Epithelial cell of esophagus (primary cell): ENCODE results near the gene SPN.

Source experiments
- DNase-seq: peaks from one replicate; pipeline ENCODE4 v3.0.0; 2010; ENCODE audit warnings: low read depth
- H3K4me3 ChIP-seq: 2 replicates; pipeline ENCODE4 v1.5.1; 2011; ENCODE audit warnings: mild to moderate bottlenecking, low read length, control low read depth
- CTCF ChIP-seq: IDR thresholded peaks from 2 replicates; pipeline ENCODE4 v1.5.1; 2011; ENCODE audit warnings: low read depth, mild to moderate bottlenecking, low read length, control low read depth, inconsistent platforms; ENCODE audit not compliant: insufficient read depth; ENCODE audit errors: missing control alignments

Gene SPN

GRCh38 chr16:29710227-29711219 lies 47.5 kb downstream of the SPN start:
- no peak overlapping the region for H3K4me3 ChIP-seq
- peak; percentile 70 for DNase-seq
- TF ChIP-seq CTCF: peak; percentile 55

GRCh38 chr16:29712809-29713208 lies 49.8 kb downstream of the SPN start:
- no peak for DNase-seq
- H3K4me3 ChIP-seq: no peak overlapping the region
- no peak for TF ChIP-seq CTCF

DNA sequence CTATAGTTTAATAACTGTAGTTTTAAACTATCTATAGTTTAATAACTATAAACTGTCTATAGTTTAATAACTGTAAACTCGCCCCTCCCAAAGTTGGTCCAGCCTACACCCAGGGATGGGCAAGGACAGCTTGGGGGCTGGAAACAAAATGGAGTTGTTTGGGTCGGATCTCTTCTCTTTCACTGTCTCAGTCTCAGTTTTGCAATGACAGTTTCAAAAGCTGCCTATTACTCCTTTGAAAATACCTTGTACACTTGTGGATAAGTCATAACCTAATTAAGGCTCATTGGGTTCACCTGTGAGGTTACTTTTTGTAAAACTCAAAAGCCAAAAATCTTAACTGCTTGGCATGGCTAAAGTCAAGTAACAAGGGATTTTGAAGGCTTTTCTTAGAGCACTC lies 51.3 kb downstream of the SPN start:
- no peak overlapping the region for H3K4me3 ChIP-seq
- DNase-seq: no peak
- no peak for TF ChIP-seq CTCF

DNA sequence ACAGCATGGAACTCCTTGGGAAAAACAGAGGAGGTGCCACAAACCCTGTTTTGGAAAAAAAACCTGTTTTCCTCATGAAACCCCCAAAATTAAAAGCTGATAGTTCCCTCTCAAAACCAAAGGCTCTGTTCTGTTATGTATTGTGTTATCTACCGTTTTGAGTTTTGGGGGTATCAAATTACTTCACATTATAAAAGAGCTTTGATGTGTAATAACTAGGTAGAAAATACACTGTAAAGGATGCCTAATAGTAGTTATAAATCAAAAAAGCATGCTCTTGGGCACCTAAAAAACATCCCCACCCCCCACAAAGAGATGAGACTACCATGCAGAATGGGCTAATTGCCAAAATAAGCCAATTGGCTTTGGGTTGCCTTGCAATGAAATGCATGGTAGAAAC lies 51.9 kb downstream of the SPN start:
- H3K4me3 ChIP-seq: no peak overlapping the region
- DNase-seq: no peak
- no peak for TF ChIP-seq CTCF

DNA sequence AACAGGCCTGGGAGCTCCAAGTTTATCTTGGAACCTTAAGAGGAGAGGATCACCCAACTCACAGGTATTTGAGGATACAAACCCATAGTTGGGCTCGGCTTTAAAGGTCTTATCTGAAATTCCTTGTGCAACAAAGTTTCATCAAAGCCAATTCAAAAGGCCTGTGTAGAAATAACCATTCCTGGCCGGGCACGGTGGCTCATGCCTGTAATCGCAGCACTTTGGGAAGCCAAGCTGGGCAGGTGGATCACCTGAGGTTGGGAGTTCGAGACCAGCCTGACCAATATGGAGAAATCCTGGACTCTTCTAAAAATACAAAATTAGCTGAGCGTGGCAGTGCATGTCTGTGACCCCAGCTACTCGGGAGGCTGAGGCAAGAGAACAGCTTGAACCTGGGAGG lies 54.1 kb downstream of the SPN start:
- no peak overlapping the region for H3K4me3 ChIP-seq
- no peak for TF ChIP-seq CTCF
- DNase-seq: no peak

GRCh38 chr16:29719063-29719462 lies 56.0 kb downstream of the SPN start:
- peak; percentile 30 for DNase-seq
- TF ChIP-seq CTCF: no peak

More at GRCh38 chr16:29719063-29719462, 56.0 kb downstream of the SPN start:
- no peak overlapping the region for H3K4me3 ChIP-seq
